ENCODE data around the gene APBB2.

APBB2 gene

DNA sequence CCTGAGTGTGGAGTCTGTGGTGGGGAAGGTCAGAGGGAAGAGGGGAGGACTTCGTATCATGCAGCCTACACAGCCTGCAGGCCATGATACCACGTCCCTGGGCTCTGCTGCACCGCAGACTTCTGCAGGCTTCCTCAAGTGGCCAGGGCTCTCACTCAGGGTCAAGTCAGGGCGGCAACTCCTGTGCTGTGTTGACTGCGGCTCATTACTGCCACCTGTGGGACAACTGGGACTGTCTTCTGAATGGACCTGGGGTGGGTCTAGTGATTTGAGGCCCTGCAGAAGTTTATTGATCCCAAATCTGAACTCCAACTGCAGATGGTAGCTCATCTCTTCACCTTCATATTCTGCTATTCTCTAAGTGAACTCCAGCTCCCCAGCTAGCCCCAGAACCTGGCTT lies 297.5 kb downstream of the APBB2 start:
- Histone ChIP-seq H3K9me3 (ENCODE audit: severe bottlenecking) (no peaks in the 10 kb centered on the region), H3K4me3 (ENCODE audit: low read depth, low read length) (no peak overlapping the region), H3K36me3 (no peaks in the 10 kb centered on the region), H3K27me3 (ENCODE audit: insufficient read depth, low read depth, severe bottlenecking) (no peaks in the 10 kb centered on the region), H3K27ac (no peak overlapping the region)
- DNase-seq, result peak; percentile 83
- TF ChIP-seq, protein P1, sequence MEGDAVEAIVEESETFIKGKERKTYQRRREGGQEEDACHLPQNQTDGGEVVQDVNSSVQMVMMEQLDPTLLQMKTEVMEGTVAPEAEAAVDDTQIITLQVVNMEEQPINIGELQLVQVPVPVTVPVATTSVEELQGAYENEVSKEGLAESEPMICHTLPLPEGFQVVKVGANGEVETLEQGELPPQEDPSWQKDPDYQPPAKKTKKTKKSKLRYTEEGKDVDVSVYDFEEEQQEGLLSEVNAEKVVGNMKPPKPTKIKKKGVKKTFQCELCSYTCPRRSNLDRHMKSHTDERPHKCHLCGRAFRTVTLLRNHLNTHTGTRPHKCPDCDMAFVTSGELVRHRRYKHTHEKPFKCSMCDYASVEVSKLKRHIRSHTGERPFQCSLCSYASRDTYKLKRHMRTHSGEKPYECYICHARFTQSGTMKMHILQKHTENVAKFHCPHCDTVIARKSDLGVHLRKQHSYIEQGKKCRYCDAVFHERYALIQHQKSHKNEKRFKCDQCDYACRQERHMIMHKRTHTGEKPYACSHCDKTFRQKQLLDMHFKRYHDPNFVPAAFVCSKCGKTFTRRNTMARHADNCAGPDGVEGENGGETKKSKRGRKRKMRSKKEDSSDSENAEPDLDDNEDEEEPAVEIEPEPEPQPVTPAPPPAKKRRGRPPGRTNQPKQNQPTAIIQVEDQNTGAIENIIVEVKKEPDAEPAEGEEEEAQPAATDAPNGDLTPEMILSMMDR (IDR thresholded peaks at IDR 0.05; ENCODE audit: low read depth, low read length), result peak; percentile 89

DNA sequence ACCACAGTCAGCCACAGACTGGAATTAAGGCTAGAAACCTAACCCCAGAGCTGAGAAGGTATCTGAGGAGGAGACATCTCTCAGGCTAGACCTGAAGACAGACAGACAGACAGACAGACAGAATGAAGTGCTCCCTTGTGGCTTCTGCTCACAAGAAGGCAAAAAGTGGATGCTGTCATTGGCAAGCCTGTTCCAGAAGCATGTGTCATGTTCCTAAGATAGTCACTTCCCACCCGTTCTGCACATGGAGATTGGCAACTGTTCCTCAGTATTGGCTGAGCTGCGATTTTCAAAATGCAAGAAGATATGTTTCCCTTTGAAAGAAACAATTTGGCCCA lies 298.2 kb downstream of the APBB2 start:
- Histone ChIP-seq H3K27ac (no peak overlapping the region), H3K4me3 (ENCODE audit: low read depth, low read length) (no peak overlapping the region), H3K9me3 (ENCODE audit: severe bottlenecking) (no peaks in the 10 kb centered on the region), H3K27me3 (ENCODE audit: insufficient read depth, low read depth, severe bottlenecking) (no peaks in the 10 kb centered on the region), H3K36me3 (no peaks in the 10 kb centered on the region)
- DNase-seq, result no peak
- TF ChIP-seq, protein P1 (IDR thresholded peaks at IDR 0.05; ENCODE audit: low read depth, low read length), result no peak

DNA sequence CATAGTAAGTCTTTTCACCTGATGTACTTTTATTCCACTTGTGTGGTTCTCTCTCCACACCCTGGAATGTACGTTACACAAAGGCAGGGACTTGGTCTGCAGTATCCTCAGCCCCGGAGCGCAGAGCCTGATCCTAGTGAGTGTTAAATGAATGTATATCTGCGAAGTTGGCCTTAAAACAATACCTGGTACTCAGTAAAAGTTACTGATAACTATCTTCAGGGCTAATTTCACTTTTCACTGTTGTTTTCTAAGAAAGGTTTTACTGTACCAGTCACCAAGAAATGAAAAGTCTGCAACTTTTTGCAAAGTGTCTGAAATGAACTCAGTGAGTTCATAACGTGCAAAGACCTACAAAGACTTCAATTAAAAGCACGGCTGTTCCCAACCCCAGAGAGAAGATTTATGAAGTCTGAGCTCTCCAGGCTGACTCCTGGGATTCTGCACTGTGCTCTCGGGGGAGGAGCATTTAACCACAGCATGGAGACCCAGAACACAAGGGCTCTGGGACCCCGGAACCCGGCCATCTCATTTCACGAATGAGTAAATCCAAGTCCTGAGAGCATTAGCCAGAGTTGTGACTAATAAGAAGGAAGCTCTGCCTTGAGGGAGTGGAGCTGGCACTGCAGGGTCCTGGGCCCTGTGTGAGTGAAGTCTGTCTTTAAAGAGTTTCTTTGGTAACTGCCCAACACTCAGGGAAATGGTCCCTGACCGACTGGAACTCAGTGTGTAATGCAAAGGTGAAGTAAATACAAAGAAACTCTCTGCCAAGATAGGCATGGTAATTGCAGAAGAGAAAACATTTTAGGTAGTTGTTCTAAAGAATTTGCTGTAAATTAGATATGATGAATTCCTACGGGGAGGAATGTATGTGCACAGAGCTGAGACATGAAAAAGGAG lies 298.8 kb downstream of the APBB2 start:
- Histone ChIP-seq H3K9me3 (ENCODE audit: severe bottlenecking) (no peaks in the 10 kb centered on the region), H3K27me3 (ENCODE audit: insufficient read depth, low read depth, severe bottlenecking) (no peaks in the 10 kb centered on the region), H3K36me3 (no peaks in the 10 kb centered on the region), H3K27ac (no peak overlapping the region), H3K4me3 (ENCODE audit: low read depth, low read length) (no peak overlapping the region)
- TF ChIP-seq, protein P1 (IDR thresholded peaks at IDR 0.05; ENCODE audit: low read depth, low read length), result no peak
- no peak for DNase-seq

DNA sequence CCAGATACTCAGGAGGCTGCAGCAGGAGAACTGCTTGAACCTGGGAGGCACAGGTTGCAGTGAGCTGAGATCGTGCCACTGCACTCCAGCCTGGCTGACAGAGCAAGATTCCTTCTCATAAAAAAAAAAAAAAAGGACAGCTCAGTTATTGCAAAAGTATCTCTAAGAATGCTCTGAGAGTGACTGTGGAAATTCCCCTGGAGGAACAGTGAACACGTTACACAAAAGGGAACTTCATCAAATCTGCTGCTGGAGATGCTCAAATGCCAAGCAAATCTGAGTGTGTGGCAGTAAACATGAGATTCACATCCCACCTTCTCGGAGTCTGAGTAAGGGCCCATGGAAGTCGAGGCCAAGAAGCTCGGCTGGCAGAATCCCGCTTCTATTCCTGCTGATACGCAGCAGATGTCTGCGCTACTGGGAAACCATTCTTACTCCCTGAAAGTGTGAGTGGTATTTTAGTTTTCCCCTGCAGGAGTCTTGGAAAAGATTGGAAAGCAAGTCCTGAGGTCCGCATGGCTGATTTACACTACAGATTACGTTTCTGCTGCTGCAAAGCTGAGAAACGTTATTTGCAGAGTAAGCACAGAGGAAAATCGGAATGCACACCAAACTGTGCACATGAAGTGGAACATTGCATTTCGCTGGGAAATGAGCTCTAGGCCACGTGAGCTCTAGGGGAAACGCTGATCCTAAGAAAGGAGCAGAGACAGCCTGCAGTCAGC lies 301.7 kb downstream of the APBB2 start:
- H3K9me3 ChIP-seq (ENCODE audit: severe bottlenecking), result no peaks in the 10 kb centered on the region
- H3K27ac ChIP-seq, result no peak overlapping the region
- DNase-seq, result no peak
- TF ChIP-seq, protein P1 (IDR thresholded peaks at IDR 0.05; ENCODE audit: low read depth, low read length), result no peak
- H3K27me3 ChIP-seq (ENCODE audit: insufficient read depth, low read depth, severe bottlenecking), result no peaks in the 10 kb centered on the region
- H3K4me3 ChIP-seq (ENCODE audit: low read depth, low read length), result no peak overlapping the region
- no peaks in the 10 kb centered on the region for H3K36me3 ChIP-seq

DNA sequence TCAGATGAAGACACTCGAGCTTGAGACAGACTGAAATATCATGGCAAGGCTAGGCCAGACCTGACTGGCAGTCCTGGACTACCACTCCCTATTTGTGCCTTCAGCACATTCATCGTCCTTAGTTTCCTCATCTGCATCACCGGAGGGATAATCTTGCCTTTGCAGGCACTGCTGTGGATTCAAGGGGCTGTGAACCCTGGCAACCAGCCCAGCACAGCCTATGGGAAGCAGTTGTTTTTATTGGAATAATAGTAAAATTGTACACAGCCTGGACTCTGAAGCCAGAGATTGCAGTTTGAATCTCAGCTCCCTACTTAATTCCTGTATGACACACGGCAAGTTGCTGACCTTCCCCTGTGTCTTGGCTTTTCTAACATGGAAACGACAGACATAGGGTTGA lies 303.6 kb downstream of the APBB2 start:
- Histone ChIP-seq H3K4me3 (ENCODE audit: low read depth, low read length) (no peak overlapping the region), H3K27ac (no peak overlapping the region), H3K9me3 (ENCODE audit: severe bottlenecking) (no peaks in the 10 kb centered on the region), H3K27me3 (ENCODE audit: insufficient read depth, low read depth, severe bottlenecking) (no peaks in the 10 kb centered on the region), H3K36me3 (no peaks in the 10 kb centered on the region)
- no peak for DNase-seq
- TF ChIP-seq, protein P1 (IDR thresholded peaks at IDR 0.05; ENCODE audit: low read depth, low read length), result no peak

Data from WERI-Rb-1 (cell line).